Heart right ventricle (tissue), 16 donors: ENCODE measurements around the gene CAMK1D. TPM values are rescaled to one million over a fixed set of nuclear protein-coding genes. Genes with fewer than 3 reads are reported as not detected.

ENCODE experiments used
- ATAC-seq, 8 donors: fragments of 200-7000 bp; cut with Tn5 transposase; one replicate each; pipeline ENCODE4 v1.9.1; 2020; ENCODE audit warnings: mild to moderate bottlenecking in 8 of 8, moderate library complexity in 8 of 8, moderate number of reproducible peaks in 1 of 8
- DNase-seq, 2 donors: peaks; one replicate each; pipeline ENCODE4 v3.0.0-alpha.2; 2020
- H3K27ac ChIP-seq, 10 donors: fragments of 200-600 bp; sonication (generic) in 2 of 10; one replicate each; pipeline versions ENCODE4 v1.5.0 to v1.8.0; 2020 to 2022; ENCODE audit warnings: mild to moderate bottlenecking in 3 of 10
- H3K27me3 ChIP-seq, 7 donors: fragments of 200-600 bp; one replicate each; pipeline ENCODE4 v1.8.0; 2021 to 2022; ENCODE audit warnings: mild to moderate bottlenecking in 2 of 7
- H3K36me3 ChIP-seq, 9 donors: fragments of 200-600 bp; sonication (generic) in 1 of 9; one replicate each; pipeline versions ENCODE4 v1.5.0 to v1.8.0; 2020 to 2022; ENCODE audit warnings: mild to moderate bottlenecking in 2 of 9
- H3K4me1 ChIP-seq, 9 donors: fragments of 200-600 bp; sonication (generic) in 1 of 9; one replicate each; pipeline versions ENCODE4 v1.5.0 to v1.8.0; 2020 to 2022; ENCODE audit warnings: mild to moderate bottlenecking in 4 of 9
- H3K4me3 ChIP-seq, 10 donors: fragments of 200-600 bp; sonication (generic) in 2 of 10; one replicate each; pipeline versions ENCODE4 v1.5.0 to v1.8.0; 2020 to 2022; ENCODE audit warnings: mild to moderate bottlenecking in 7 of 10, moderate library complexity in 2 of 10
- H3K9me3 ChIP-seq, 11 donors: fragments of 200-600 bp in 10 of 11; sonication (generic) in 2 of 11; one replicate each; pipeline versions ENCODE4 v1.5.0 to v1.8.0; 2013 to 2022; ENCODE audit warnings: mild to moderate bottlenecking in 2 of 11, control low read depth in 1 of 11, moderate library complexity in 1 of 11
- CTCF ChIP-seq, 9 donors: fragments of 200-600 bp; sonication (generic) in 2 of 9; IDR thresholded peaks; one replicate each; pipeline versions ENCODE4 v1.5.0 to v1.8.0; 2021 to 2022; ENCODE audit warnings: antibody characterized with exemption in 9 of 9, mild to moderate bottlenecking in 5 of 9, moderate library complexity in 1 of 9
- WGBS, 2 donors: extraction: QIAGEN DNeasy Blood & Tissue Kit; methylation state at CpG; one replicate each; pipeline ENCODE4 v1.1.7; 2013; ENCODE audit warnings: inconsistent platforms in 1 of 2; 5-methylcytosine and 5-hydroxymethylcytosine counted together
- intact Hi-C, 10 donors: fragments of 100-400 bp; cut with DNase I; formaldehyde crosslinking; loops; one replicate each; pipeline versions ENCODE4 v1.11.1 to v1.14.2; 2022
- polyA plus RNA-seq, 2 donors: library from polyadenylated mRNA; stranded (reverse); fragments of 200-250 nt; gene quantifications; one replicate each; pipeline ENCODE4 v1.2.3, GENCODE V29; 2013
- total RNA-seq, 10 donors: library from RNA; stranded (reverse); fragmentation: NEBNext Ultra II Directional in 3 of 10; extraction: Animal tissue kit (Norgen Biotek cat#: 25700) in 3 of 10; gene quantifications; one replicate each; pipeline versions ENCODE4 v1.2.1 to v1.2.4, GENCODE V29; 2021 to 2023
- donor health status: Arrhythmogenic right ventricular cardiomyopathy.
- donor health status: ischemic (EF 13 %, LVEDD 7.1; RV severe dilation, severe dysfunction).
- donor health status: healthy with polysubstance abuse.
- donor health status: DM: no; HTN: yes; CAD: no.
- donor health status: DM: no; HTN: no; CAD: no.
- donor health status: ischemic (EF 25% LVEDD 6.9; RV normal size, moderate dysfunction).
- donor health status: ischemic (EF 25% LVEDD 5.7; RV mildly dilated, moderate dysfunction).
- donor health status: healthy.
- donor health status: DM: yes; HTN: yes; CAD: no.
- donor health status: Ischemic cardiomyopathy.
- donor health status: ischemic (EF 35%, LVEDD 5.7; RV mildly dilated, moderate dysfunction).
- donor health status: nonischemic (EF 11% LVEDD 7.7; RV severe dilation, severe dysfunction).
- donor health status: DM: yes; HTN: yes; CAD: no.
- donor health status: PGD.
- donor health status: ischemic (EF 29% LVEDD 5.4; RV normal size, mild dysfunction).
- donor health status: nonischemic (EF 23%, LVEDD 6.1; RV moderate dilation, normal function).

CAMK1D gene
- total and polyA plus RNA-seq, 12 donors, result 1.3 to 17.7 (median 2.6) TPM

- ATAC-seq (no peak), DNase-seq (no peak)
- no peak overlapping the region for H3K27ac ChIP-seq
- H3K9me3 ChIP-seq, result no peaks in the 10 kb centered on the region
- H3K4me3 ChIP-seq, result no peak overlapping the region
- 88 to 91% methylated on average over 6 of the region's 6 CpGs for WGBS, 2 donors
- TF ChIP-seq CTCF (IDR thresholded peaks at IDR 0.05), result no peak
- H3K4me1 ChIP-seq, result peaks cover 0 to 13% (median 0%) of the 10 kb centered on the region in 9 donors
- intact Hi-C loops, result loop anchor here in 7 of 10 donors (5.0 to 10.0 kb wide), 3 partner anchors 118 to 290 kb away; no protein-coding TSS in a partner anchor
- H3K36me3 ChIP-seq, result peaks cover 0 to 2% (median 0%) of the 10 kb centered on the region in 9 donors
- H3K27me3 ChIP-seq, result no peaks in the 10 kb centered on the region
Observed at GRCh38 chr10:12784646-12785045, 435.3 kb downstream of the CAMK1D start.

- TF ChIP-seq CTCF (IDR thresholded peaks at IDR 0.05), result no peak
- intact Hi-C loops, result loop anchor here in 4 of 10 donors (10.0 kb wide), 2 partner anchors 269 to 289 kb away; no protein-coding TSS in a partner anchor
- Histone ChIP-seq H3K36me3 (peaks cover 0 to 2% (median 0%) of the 10 kb centered on the region in 9 donors), H3K4me1 (peaks cover 0 to 13% (median 0%) of the 10 kb centered on the region in 9 donors), H3K27me3 (no peaks in the 10 kb centered on the region), H3K27ac (no peak overlapping the region), H3K9me3 (no peaks in the 10 kb centered on the region), H3K4me3 (no peak overlapping the region)
- 81 to 85% methylated on average over 12 of the region's 12 CpGs for WGBS, 2 donors
- DNase-seq (no peak), ATAC-seq (no peak)
Observed at GRCh38 chr10:12785415-12785831, 436.1 kb downstream of the CAMK1D start.

GRCh38 chr10:12787297-12787696 lies 437.9 kb downstream of the CAMK1D start:
- H3K4me3 ChIP-seq, result no peak overlapping the region
- peaks cover 0 to 2% (median 0%) of the 10 kb centered on the region in 9 donors for H3K36me3 ChIP-seq
- no peaks in the 10 kb centered on the region for H3K27me3 ChIP-seq
- ATAC-seq (no peak), DNase-seq (no peak)
- H3K4me1 ChIP-seq, result peaks cover 0 to 4% (median 0%) of the 10 kb centered on the region in 9 donors
- WGBS, 2 donors, result 85 to 86% methylated on average over 12 of the region's 12 CpGs
- TF ChIP-seq CTCF (IDR thresholded peaks at IDR 0.05), result no peak
- H3K27ac ChIP-seq, result no peak overlapping the region
- H3K9me3 ChIP-seq, result peaks cover 0 to 12% (median 0%) of the 10 kb centered on the region in 11 donors
- intact Hi-C loops, result loop anchor here in 4 of 10 donors (10.0 kb wide), 2 partner anchors 268 to 288 kb away; no protein-coding TSS in a partner anchor

GRCh38 chr10:12788277-12788676 lies 438.9 kb downstream of the CAMK1D start:
- H3K4me3 ChIP-seq, result no peak overlapping the region
- intact Hi-C loops, result loop anchor here in 4 of 10 donors (10.0 kb wide), 2 partner anchors 267 to 287 kb away; no protein-coding TSS in a partner anchor
- 73 to 78% methylated on average over 10 of the region's 10 CpGs for WGBS, 2 donors
- peaks cover 0 to 15% (median 0%) of the 10 kb centered on the region in 11 donors for H3K9me3 ChIP-seq
- TF ChIP-seq CTCF (IDR thresholded peaks at IDR 0.05), result no peak
- H3K27ac ChIP-seq, result no peak overlapping the region
- DNase-seq (no peak), ATAC-seq (no peak)
- H3K36me3 ChIP-seq, result peaks cover 0 to 2% (median 0%) of the 10 kb centered on the region in 9 donors
- H3K4me1 ChIP-seq, result no peaks in the 10 kb centered on the region
- no peaks in the 10 kb centered on the region for H3K27me3 ChIP-seq
